Astrocyte (in vitro differentiated cells and primary cell): ENCODE results near the gene UCP2. TPM values are rescaled to one million over a fixed set of nuclear protein-coding genes. Genes with fewer than 3 reads are reported as not detected.
"Not testable (repeated sequence)": the region's sequence is repeated elsewhere in the genome, so short reads cannot be mapped to it uniquely, and the experiment has no call there.

ENCODE experiments used
- DNase-seq: peaks from one replicate; pipeline ENCODE4 v3.0.0-alpha.2; 2010; ENCODE audit warnings: low read depth
- FAIRE-seq: peaks from 2 replicates; lab custom pipeline; 2011; peaks lifted over from hg19 to GRCh38; lab: Jason Lieb, UNC
- H2AFZ ChIP-seq: 2 replicates; pipeline ENCODE4 v1.6.0; 2012; ENCODE audit warnings: low read depth, low read length, inconsistent platforms
- H3K27ac ChIP-seq: 2 replicates; pipeline ENCODE4 v1.5.1; 2011; ENCODE audit warnings: low read depth, low read length, inconsistent platforms
- H3K27me3 ChIP-seq: 2 replicates; pipeline ENCODE4 v1.6.0; 2011; ENCODE audit warnings: low read length, inconsistent platforms; ENCODE audit not compliant: insufficient read depth
- H3K36me3 ChIP-seq: 2 replicates; pipeline ENCODE4 v1.5.1; 2011; ENCODE audit warnings: low read length, inconsistent platforms; ENCODE audit not compliant: insufficient read depth
- H3K4me1 ChIP-seq: 2 replicates; pipeline ENCODE4 v1.5.1; 2011; ENCODE audit warnings: low read length, inconsistent platforms; ENCODE audit not compliant: insufficient read depth
- H3K4me2 ChIP-seq: 2 replicates; pipeline ENCODE4 v1.6.0; 2012; ENCODE audit warnings: low read length, inconsistent platforms
- H3K4me3 ChIP-seq: 2 replicates; pipeline ENCODE4 v1.5.1; 2011; ENCODE audit warnings: low read depth, mild to moderate bottlenecking, low read length, inconsistent platforms; ENCODE audit not compliant: insufficient read depth
- H3K79me2 ChIP-seq: 2 replicates; pipeline ENCODE4 v1.6.0; 2012; ENCODE audit warnings: mild to moderate bottlenecking, low read length, inconsistent platforms; ENCODE audit not compliant: insufficient read depth
- H3K9ac ChIP-seq: 2 replicates; pipeline ENCODE4 v1.6.0; 2012; ENCODE audit warnings: mild to moderate bottlenecking, low read length, inconsistent platforms
- H3K9me3 ChIP-seq: 2 replicates; pipeline ENCODE4 v1.5.1; 2012; ENCODE audit warnings: low read depth, mild to moderate bottlenecking, low read length, inconsistent platforms; ENCODE audit not compliant: insufficient read depth
- H4K20me1 ChIP-seq: 2 replicates; pipeline ENCODE4 v1.6.0; 2012; ENCODE audit warnings: low read length, inconsistent platforms; ENCODE audit not compliant: insufficient read depth
- H3K27ac Mint-ChIP-seq: one replicate; pipeline ENCODE4 v1.8.0; 2021; ENCODE audit warnings: mild to moderate bottlenecking, mixed read lengths; ENCODE audit not compliant: unreplicated experiment
- H3K27me3 Mint-ChIP-seq: one replicate; pipeline ENCODE4 v1.8.0; 2021; ENCODE audit warnings: low read depth, mixed read lengths; ENCODE audit not compliant: unreplicated experiment
- H3K36me3 Mint-ChIP-seq: one replicate; pipeline ENCODE4 v1.8.0; 2021; ENCODE audit warnings: low read depth, mixed read lengths; ENCODE audit not compliant: unreplicated experiment
- H3K4me1 Mint-ChIP-seq: one replicate; pipeline ENCODE4 v1.8.0; 2021; ENCODE audit warnings: low read depth, mixed read lengths; ENCODE audit not compliant: unreplicated experiment
- H3K4me3 Mint-ChIP-seq: one replicate; pipeline ENCODE4 v1.8.0; 2021; ENCODE audit warnings: mild to moderate bottlenecking, moderate library complexity, mixed read lengths; ENCODE audit not compliant: unreplicated experiment
- H3K9me3 Mint-ChIP-seq: one replicate; pipeline ENCODE4 v1.8.0; 2021; ENCODE audit warnings: mild to moderate bottlenecking, mixed read lengths; ENCODE audit not compliant: unreplicated experiment
- CTCF ChIP-seq: IDR thresholded peaks from 2 replicates; pipeline ENCODE4 v1.5.1; 2011; ENCODE audit warnings: low read depth, mild to moderate bottlenecking, inconsistent platforms, low read length, moderate library complexity; ENCODE audit not compliant: insufficient read depth
- EZH2 ChIP-seq: IDR thresholded peaks from 2 replicates; pipeline ENCODE4 v1.6.1; 2012; ENCODE audit warnings: mild to moderate bottlenecking, low read length, inconsistent platforms; ENCODE audit not compliant: insufficient read depth
- total RNA-seq: library from RNA; stranded (reverse); gene quantifications from 2 replicates; pipeline ENCODE4 v1.2.1, GENCODE V29; 2021

Gene UCP2
- total RNA-seq, 1 donor from 2014 or later, result 83.0 TPM

- H3K9me3 Mint-ChIP-seq, result peaks cover 19% of the 10 kb centered on the region
- no peak for FAIRE-seq
These were observed 43.5 kb downstream of the UCP2 start for GRCh38 chr11:73939096-73939495.

GRCh38 chr11:73936047-73936446 is 46.6 kb downstream of the UCP2 start:
- not testable (repeated sequence) for H3K9me3 ChIP-seq, H3K27ac Mint-ChIP-seq, H3K4me3 Mint-ChIP-seq, DNase-seq, H4K20me1 ChIP-seq, H3K27ac ChIP-seq, H3K4me2 ChIP-seq, H3K4me1 Mint-ChIP-seq, H3K27me3 Mint-ChIP-seq, H3K4me1 ChIP-seq, H3K27me3 ChIP-seq, H3K36me3 ChIP-seq, H2AFZ ChIP-seq, H3K36me3 Mint-ChIP-seq, H3K9ac ChIP-seq, H3K4me3 ChIP-seq, H3K79me2 ChIP-seq, FAIRE-seq
- peaks cover 11% of the 10 kb centered on the region for H3K9me3 Mint-ChIP-seq

More at GRCh38 chr11:73939096-73939495, 43.5 kb downstream of the UCP2 start:
- H3K4me1 ChIP-seq, result no peaks in the 10 kb centered on the region
- H3K4me3 Mint-ChIP-seq, result no peak overlapping the region
- H3K9ac ChIP-seq, result no peak overlapping the region
- no peaks in the 10 kb centered on the region for H4K20me1 ChIP-seq
- no peak overlapping the region for H3K27ac ChIP-seq
- H2AFZ ChIP-seq, result no peak overlapping the region
- no peaks in the 10 kb centered on the region for H3K27me3 Mint-ChIP-seq
- no peaks in the 10 kb centered on the region for H3K27me3 ChIP-seq
- H3K36me3 ChIP-seq, result no peaks in the 10 kb centered on the region
- no peaks in the 10 kb centered on the region for H3K9me3 ChIP-seq
- peak; percentile 9 for DNase-seq
- no peak overlapping the region for H3K4me3 ChIP-seq
- H3K36me3 Mint-ChIP-seq, result peaks cover 13% of the 10 kb centered on the region
- no peak for TF ChIP-seq EZH2
- no peak for TF ChIP-seq CTCF
- H3K4me1 Mint-ChIP-seq, result no peaks in the 10 kb centered on the region
- peak overlapping the region; percentile 2 for H3K27ac Mint-ChIP-seq
- H3K79me2 ChIP-seq, result no peaks in the 10 kb centered on the region
- no peak overlapping the region for H3K4me2 ChIP-seq

- Histone ChIP-seq H3K27me3 (no peaks in the 10 kb centered on the region), H3K9me3 (no peaks in the 10 kb centered on the region), H4K20me1 (no peaks in the 10 kb centered on the region), H3K4me2 (no peak overlapping the region), H3K4me3 (no peak overlapping the region), H2AFZ (no peak overlapping the region), H3K36me3 (peaks cover under 1% of the 10 kb centered on the region), H3K27ac (no peak overlapping the region), H3K79me2 (no peaks in the 10 kb centered on the region), H3K4me1 (no peaks in the 10 kb centered on the region), H3K9ac (no peak overlapping the region)
- H3K27ac Mint-ChIP-seq, result no peak overlapping the region
- FAIRE-seq (no peak), DNase-seq (no peak)
- no peaks in the 10 kb centered on the region for H3K9me3 Mint-ChIP-seq
- no peaks in the 10 kb centered on the region for H3K4me1 Mint-ChIP-seq
- H3K27me3 Mint-ChIP-seq, result no peaks in the 10 kb centered on the region
- peaks cover 5% of the 10 kb centered on the region for H3K36me3 Mint-ChIP-seq
- TF ChIP-seq EZH2 (no peak), CTCF (no peak)
- H3K4me3 Mint-ChIP-seq, result no peak overlapping the region
These were observed 49.9 kb downstream of the UCP2 start for GRCh38 chr11:73932781-73933180.
